M059J (cell line): Measurements from ENCODE around the gene PAK5. TPM values are rescaled to one million over a fixed set of nuclear protein-coding genes. Genes with fewer than 3 reads are reported as not detected.

Source experiments
- DNase-seq: peaks from one replicate; pipeline ENCODE4 v3.0.0-alpha.2; 2012; ENCODE audit warnings: low read depth
- total RNA-seq: library from RNA; depleted of rRNA; stranded (reverse); fragments of >200 nt; shearing (Covaris generic); gene quantifications from 2 replicates; pipeline ENCODE4 v1.2.3, GENCODE V29; 2014; rRNA removed

The PAK5 gene
- total RNA-seq, 1 experiment from 2014 or later = 0.05 TPM

- no peak for DNase-seq
These were observed 342.7 kb downstream of the PAK5 start for GRCh38 chr20:9496155-9496554.

GRCh38 chr20:9495701-9496100 lies 343.2 kb downstream of the PAK5 start:
- no peak for DNase-seq

GRCh38 chr20:9493803-9494202 lies 345.1 kb downstream of the PAK5 start:
- DNase-seq = no peak

GRCh38 chr20:9492067-9492466 lies 346.8 kb downstream of the PAK5 start:
- no peak for DNase-seq

GRCh38 chr20:9491324-9491723 lies 347.6 kb downstream of the PAK5 start:
- no peak for DNase-seq

GRCh38 chr20:9490631-9491030 lies 348.2 kb downstream of the PAK5 start:
- no peak for DNase-seq

GRCh38 chr20:9490161-9490560 lies 348.7 kb downstream of the PAK5 start:
- DNase-seq = no peak

- DNase-seq = peak; percentile 37
These were observed 350.8 kb downstream of the PAK5 start for GRCh38 chr20:9488063-9488462.

Other genes with a start within 250 kb of the PAK5 start
- gene ANKEF1, start 195.9 kb upstream of the PAK5 start, total RNA-seq = 4.5 and 6.3 TPM in 2 replicates